Measurements from ENCODE around the gene USH2A.

- TF ChIP-seq CTCF (IDR thresholded peaks at IDR 0.05 in 2 of 3, conservative IDR thresholded peaks at IDR 0.05 in 1 of 3; ENCODE audit: borderline replicate concordance in 1 of 3, insufficient read depth in 1 of 3, low read depth in 2 of 3, low read length in 2 of 3), result no peak
- TF ChIP-seq POLR2A (IDR thresholded peaks at IDR 0.05; ENCODE audit: borderline replicate concordance, extremely low read depth, insufficient read depth, insufficient read length), result no peak
- TF ChIP-seq ZFX (IDR thresholded peaks at IDR 0.05), result no peak
- TF ChIP-seq MAX (IDR thresholded peaks at IDR 0.05), result no peak
- TF ChIP-seq EZH2phosphoT487 (IDR thresholded peaks at IDR 0.05; ENCODE audit: borderline replicate concordance), result no peak
- no peak for TF ChIP-seq EGR1 (IDR thresholded peaks at IDR 0.05; ENCODE audit: low read depth)
- TF ChIP-seq EZH2 (IDR thresholded peaks at IDR 0.05), result no peak
- TF ChIP-seq ZNF274 (IDR thresholded peaks at IDR 0.05; ENCODE audit: low read depth, low read length), result no peak
- TF ChIP-seq JUND (IDR thresholded peaks at IDR 0.05), result no peak
Observed at GRCh38 chr1:216450227-216450626, 27.0 kb upstream of the USH2A start.

Measured in HCT116 (cell line).